ENCODE measurements around the gene SLAMF9.
A peak's percentile ranks its signal among the peaks of the same experiment; 100 is the strongest.
"Not testable (repeated sequence)": the region's sequence is repeated elsewhere in the genome, so short reads cannot be mapped to it uniquely, and the experiment has no call there.

SLAMF9 gene

GRCh38 chr1:159920202-159920601 lies 33.8 kb downstream of the SLAMF9 start:
- no peak for DNase-seq

- no peak for DNase-seq
These were observed 34.7 kb downstream of the SLAMF9 start for GRCh38 chr1:159919236-159919865.

- no peak for DNase-seq
These were observed 35.5 kb downstream of the SLAMF9 start for GRCh38 chr1:159918352-159919200.

GRCh38 chr1:159917533-159918351 lies 36.3 kb downstream of the SLAMF9 start:
- no peak for DNase-seq

- DNase-seq, result no peak
These were observed 37.6 kb downstream of the SLAMF9 start for GRCh38 chr1:159916242-159917051.

- DNase-seq, result no peak
These were observed 38.3 kb downstream of the SLAMF9 start for GRCh38 chr1:159915571-159916241.

- no peak for DNase-seq
These were observed 39.6 kb downstream of the SLAMF9 start for GRCh38 chr1:159914252-159915018.

GRCh38 chr1:159913451-159914192 lies 40.4 kb downstream of the SLAMF9 start:
- DNase-seq, result peak; percentile 74

GRCh38 chr1:159911326-159912070 lies 42.5 kb downstream of the SLAMF9 start:
- no peak for DNase-seq

GRCh38 chr1:159908031-159908940 lies 45.8 kb downstream of the SLAMF9 start:
- DNase-seq, result no peak

- no peak for DNase-seq
These were observed 47.1 kb downstream of the SLAMF9 start for GRCh38 chr1:159906960-159907359.

GRCh38 chr1:159904036-159904435 lies 50.0 kb downstream of the SLAMF9 start:
- not testable (repeated sequence) for DNase-seq

- no peak for DNase-seq
These were observed 51.5 kb downstream of the SLAMF9 start for GRCh38 chr1:159902541-159902940.
